NCI-H1930 (cell line): Measurements from ENCODE around the gene MYMK.

Experiments used
- DNase-seq, 2 experiments: peaks; one replicate each; lab custom pipeline; 2025; lab: John Stamatoyannopoulos, UW

MYMK gene

GRCh38 chr9:133505186-133505830 lies 19.5 kb downstream of the MYMK start:
- DNase-seq: no peak

GRCh38 chr9:133502112-133502511 lies 22.6 kb downstream of the MYMK start:
- no peak for DNase-seq

DNA sequence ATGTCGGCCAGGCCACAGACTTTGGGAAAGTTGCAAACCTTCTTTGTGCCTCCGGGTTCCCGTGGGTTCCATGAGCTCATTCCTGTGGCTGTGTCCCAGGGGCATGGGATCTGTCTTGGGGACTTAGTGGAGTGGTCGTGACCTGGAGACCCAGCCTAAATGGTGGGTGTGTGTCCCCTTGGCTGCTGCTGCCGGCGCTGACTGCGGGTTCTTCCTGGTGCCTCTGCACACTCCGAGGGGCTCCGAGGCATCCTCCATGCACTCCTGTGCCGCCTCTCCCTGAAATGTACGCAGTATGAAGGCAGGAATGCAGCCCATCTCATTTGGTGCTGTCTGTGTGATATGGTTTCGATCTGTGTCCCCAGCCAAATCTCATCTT lies 24.9 kb downstream of the MYMK start:
- no peak for DNase-seq

DNA sequence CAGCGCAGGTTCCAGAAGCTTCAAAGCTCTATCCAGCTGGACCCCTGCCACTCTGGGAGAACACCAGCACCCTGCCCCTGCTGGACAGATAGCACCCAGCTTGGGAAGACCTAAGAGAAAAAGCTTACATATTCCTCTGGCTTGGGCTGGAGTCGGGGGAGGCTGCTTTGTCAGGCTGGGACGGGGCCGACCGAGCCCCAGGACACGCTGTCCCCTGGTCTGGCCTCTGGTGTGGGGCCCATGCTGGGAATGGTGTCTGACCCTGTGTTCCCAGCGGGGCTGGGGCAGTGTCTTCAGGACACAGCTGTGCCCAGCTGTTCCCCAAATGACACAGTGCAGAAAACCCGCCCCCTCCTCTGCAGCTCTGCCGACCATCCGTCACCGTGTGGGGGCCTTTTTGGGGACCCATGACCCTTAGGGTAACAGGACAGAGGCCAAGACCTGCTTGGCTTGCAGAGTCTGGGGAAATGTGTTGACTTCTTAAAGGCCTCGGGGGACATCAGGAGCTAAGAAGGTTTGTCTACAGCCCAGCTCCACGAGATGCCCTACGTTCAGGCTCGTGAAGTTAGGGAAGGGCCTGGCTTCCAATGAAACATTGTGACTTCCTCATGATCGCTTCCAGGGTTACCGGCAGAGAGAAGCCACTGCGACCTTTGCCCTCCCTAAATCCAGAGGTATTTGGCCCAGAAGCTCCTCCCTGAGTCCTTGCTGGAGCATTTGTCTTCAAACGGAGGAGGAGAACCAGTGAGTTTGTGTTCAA lies 25.4 kb downstream of the MYMK start:
- DNase-seq: no peak

DNA sequence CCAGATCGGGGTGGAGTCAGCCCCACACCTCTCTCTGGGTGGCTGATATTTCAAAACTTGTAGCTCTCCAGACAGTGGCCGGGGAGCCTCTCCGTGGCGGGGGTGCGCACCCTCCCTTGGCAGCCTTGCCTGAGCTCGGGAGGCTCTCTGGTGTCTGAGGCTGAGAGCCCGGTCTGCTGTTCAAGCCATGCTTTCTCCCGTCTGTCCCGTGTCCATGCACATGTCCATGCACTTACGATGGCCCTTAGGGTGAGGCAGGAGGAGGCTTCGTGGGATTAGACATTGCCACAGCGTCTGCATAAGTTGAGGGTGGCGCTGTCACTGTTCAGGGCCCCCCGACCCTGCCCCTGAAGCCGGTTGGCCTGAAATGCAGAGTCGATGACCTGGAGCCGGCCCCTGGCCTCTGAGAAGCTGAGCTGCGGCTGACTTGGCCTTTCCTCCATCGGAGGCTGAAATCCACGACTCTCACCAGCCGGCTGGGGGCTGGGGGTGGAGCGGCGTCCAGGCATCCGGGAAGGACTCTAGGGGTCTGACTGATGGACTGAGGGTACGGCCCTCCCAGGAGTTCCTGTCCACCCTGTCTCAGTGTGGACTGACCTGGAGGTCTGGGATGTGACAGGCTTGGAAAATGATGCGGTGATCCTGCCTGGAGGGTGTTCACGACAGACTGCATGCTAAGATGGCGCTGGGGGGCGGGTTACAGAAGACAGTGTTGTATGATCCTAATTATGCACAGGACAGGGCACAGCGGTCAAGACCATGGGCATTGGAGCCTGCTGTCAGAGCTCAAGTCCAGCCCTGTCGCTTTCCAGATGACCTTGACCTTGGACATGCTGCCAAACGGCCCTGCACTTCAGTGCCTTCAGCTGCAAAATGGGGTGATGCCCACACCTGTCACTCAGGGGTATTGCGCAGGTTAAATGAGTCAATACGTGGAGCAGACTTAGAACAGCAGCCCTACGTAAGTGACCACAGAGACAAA lies 27.6 kb downstream of the MYMK start:
- no peak for DNase-seq

DNA sequence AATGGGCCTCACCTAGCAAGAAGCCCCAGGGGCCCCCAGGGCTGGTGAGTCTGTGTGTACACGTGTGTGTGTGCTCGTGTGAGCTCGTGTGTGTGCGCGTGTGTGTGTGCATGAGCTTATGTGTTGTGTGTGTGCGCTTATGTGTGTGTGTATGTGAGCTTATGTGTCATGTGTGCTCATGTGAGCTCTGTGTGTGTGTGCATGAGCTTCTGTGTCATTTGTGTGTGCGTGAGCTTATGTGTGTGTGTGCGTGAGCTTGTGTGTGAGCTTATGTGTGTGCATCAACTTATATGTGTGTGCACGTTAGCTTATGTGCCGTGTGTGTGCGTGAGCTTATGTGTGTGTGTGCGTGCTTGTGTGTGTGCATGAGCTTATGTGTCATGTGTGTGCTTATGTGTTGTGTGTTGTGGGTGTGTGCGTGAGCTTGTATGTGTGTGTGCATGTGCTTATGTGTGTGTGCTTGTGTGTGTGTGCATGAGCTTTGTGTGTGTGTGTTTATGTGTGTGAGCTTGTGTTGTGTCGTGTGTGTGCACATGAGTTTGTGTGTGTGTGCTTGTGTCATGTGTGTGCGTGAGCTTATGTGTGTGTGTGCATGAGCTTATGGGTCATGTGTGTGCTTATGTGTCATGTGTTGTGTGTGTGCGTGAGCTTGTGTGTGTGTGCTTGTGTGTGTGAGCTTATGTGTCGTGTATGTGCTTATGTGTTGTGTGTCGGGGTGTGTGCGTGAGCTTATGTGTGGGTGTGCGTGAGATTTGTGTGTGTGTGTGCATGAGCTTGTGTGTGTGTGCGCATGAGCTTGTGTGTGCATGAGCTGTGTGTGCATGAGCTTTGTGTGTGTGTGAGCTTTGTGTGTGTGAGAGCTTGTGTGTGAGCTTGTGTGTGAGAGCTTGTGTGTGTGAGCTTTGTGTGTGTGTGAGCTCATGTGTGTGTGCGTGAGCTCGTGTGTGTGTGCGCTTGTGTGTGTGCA lies 29.1 kb downstream of the MYMK start:
- DNase-seq: no peak

- DNase-seq: no peak
Measured at GRCh38 chr9:133494636-133495326, 30.0 kb downstream of the MYMK start.

DNA sequence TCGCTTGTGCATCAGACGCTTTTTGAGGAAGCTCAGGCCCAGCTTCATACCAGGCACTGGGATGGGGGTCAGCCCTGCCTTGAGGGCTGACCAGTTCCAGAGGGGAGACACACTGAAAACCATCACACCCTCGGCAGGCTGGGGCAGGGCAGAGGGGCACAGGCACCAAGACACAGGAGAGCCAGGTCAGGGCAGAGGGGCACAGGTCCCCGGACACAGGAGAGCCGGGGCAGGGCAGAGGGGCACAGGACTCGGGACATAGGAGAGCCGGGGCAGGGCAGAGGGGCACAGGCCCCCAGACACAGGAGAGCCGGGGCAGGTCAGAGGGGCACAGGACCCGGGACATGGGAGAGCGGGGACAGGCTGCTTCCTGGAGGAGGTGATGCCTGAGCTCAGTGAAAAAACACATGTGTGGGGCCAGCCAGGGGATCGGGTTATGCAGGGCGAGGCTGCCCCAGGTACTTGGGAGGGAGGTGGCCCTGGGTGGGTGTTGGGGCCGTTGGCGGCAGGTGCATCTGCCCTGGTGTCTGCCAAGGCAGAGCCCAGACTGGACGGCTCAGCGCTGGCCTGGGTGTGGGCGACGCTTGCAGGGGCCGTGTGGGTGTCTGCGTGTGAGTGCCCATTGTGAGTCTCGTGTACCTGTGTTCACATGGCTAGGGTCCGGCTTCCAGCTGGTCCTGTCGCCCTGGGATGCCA lies 30.8 kb downstream of the MYMK start:
- DNase-seq: no peak

GRCh38 chr9:133493428-133493827 lies 31.3 kb downstream of the MYMK start:
- no peak for DNase-seq

GRCh38 chr9:133492061-133493021 lies 32.4 kb downstream of the MYMK start:
- no peak for DNase-seq

DNA sequence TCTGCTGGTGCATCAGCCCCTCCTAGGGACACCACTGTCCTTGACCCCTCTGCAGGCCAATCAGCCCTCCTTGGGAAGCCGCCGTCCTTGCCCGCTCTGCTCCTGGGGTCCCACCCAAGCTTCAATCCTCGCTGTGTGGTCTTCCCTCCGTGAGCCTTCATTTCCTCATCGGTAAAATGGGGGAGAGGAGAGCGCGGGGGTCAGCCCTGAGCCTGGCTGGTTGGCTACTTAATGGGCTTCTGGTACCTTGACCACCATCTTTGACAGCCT lies 33.2 kb downstream of the MYMK start:
- DNase-seq: no peak

GRCh38 chr9:133490865-133491655 lies 33.7 kb downstream of the MYMK start:
- DNase-seq: no peak

DNA sequence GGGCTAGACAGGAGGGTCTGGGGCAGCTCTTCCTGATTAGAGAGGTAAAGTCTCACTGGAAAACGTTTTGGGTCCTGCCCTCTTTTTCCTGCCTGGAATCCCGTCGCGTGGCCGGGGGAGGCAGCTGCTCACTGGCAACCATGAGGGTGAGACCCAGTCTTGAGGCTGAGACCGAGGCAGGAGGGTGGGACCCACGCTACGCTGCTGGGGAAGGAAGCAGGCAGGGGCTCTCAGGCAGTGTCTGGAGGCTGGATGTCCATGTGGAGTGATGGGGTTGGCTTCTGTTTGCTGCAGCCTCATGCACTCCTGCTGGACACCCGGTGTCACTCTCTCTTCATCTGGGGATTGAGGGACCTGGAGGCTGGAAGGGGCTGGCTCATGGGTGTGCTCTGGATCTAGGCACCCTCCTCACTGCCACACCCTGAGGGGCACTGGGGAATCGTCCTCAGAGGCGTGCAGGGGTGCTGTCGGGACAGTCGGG lies 34.5 kb downstream of the MYMK start:
- no peak for DNase-seq

DNA sequence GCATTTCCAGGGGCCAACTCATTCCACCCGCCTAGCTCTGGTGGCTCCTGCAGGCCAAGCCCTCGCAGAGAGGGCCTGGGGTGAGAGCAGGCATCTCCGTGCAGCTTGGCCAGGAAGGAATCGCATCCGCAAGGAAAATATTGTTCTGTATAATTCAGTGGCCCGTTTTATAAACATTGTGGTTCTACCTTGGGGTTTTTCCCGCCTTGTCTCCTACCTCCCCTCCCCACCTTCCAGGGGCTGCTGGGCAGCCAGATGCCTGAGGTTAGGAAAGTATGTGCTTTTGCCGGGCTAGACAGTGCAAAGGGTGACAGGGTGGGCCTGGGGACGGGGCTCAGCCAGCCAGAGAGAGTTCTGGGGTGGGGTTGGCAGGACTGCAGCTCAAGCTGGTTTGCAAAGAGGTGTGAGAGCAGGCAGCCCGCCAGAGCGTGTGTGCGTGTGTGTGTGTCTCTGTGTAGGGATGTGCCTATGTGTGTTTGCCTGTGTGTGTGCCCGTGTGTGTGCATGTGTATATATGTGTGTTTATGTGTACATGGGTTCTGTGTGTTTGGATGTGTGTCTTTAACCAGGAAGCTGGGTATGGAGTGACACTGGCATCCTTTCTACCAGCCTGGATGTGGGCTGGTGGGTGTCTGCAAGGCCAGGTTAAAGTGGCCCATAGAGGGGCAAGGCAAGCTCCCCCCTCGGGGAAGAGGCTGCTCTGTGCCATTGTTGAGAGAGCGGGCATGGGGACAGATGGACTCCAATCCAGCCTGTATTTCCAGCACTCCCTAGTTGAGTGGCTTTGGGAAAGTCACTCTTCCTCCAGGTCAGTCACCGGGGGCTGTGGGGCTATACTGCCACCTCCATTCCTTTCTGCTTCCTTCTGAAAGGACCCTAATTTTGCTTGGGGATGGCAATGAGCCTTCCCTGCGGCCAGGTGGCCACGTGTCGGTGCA lies 35.2 kb downstream of the MYMK start:
- DNase-seq: no peak

GRCh38 chr9:133488686-133489252 lies 36.0 kb downstream of the MYMK start:
- DNase-seq: no peak

GRCh38 chr9:133487331-133487725 lies 37.4 kb downstream of the MYMK start:
- DNase-seq: no peak
